Measurements from ENCODE around the gene CLSTN1. TPM values are rescaled to one million over a fixed set of nuclear protein-coding genes. Genes with fewer than 3 reads are reported as not detected.

Gene CLSTN1
- total and polyA plus RNA-seq, 2 of the 13 experiments (the other 11 are each of a cell fraction or from before 2014, with no cell fraction given), result 19.7 to 29.8 TPM

DNA sequence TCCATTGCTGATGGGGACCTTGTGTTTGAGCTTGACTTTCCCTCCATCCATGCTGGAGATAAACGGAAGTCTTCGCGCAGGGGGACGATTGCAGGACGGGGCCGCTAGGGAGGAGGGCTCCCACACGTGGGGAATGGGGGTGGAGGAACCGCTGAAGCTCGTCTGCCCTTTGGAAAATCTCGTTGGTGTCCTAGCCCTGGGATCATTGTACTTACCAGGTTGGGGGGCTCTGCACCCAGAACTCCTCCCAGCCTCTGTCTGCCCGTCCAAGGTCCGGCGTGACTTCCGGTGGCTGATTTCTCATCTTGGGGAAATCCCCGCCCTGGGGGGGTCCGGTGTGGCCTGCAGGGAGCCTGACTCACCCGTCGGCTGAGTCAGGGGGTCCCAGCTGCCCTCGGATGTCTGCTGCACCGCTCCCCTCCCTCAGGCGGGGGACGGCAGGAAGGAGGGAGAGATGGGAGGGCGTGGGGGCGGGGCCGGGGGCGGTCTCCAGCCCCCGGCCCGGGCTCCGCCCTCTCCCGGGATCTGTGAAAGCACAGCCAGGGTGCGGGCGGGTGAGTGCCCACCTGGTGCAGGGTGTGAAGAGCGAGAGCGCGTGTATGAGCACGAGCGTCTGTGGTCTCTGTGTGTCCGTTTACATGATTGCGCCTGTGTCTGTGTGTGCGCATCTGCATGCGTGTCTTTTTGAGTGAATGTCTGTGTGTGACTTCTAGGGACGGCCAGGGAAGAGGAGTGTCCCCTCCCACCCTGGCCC is 136.5 kb downstream of the CLSTN1 start (continued):
- TF ChIP-seq, protein P1, sequence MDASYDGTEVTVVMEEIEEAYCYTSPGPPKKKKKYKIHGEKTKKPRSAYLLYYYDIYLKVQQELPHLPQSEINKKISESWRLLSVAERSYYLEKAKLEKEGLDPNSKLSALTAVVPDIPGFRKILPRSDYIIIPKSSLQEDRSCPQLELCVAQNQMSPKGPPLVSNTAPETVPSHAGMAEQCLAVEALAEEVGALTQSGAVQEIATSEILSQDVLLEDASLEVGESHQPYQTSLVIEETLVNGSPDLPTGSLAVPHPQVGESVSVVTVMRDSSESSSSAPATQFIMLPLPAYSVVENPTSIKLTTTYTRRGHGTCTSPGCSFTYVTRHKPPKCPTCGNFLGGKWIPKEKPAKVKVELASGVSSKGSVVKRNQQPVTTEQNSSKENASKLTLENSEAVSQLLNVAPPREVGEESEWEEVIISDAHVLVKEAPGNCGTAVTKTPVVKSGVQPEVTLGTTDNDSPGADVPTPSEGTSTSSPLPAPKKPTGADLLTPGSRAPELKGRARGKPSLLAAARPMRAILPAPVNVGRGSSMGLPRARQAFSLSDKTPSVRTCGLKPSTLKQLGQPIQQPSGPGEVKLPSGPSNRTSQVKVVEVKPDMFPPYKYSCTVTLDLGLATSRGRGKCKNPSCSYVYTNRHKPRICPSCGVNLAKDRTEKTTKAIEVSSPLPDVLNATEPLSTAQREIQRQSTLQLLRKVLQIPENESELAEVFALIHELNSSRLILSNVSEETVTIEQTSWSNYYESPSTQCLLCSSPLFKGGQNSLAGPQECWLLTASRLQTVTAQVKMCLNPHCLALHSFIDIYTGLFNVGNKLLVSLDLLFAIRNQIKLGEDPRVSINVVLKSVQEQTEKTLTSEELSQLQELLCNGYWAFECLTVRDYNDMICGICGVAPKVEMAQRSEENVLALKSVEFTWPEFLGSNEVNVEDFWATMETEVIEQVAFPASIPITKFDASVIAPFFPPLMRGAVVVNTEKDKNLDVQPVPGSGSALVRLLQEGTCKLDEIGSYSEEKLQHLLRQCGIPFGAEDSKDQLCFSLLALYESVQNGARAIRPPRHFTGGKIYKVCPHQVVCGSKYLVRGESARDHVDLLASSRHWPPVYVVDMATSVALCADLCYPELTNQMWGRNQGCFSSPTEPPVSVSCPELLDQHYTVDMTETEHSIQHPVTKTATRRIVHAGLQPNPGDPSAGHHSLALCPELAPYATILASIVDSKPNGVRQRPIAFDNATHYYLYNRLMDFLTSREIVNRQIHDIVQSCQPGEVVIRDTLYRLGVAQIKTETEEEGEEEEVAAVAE (CRISPR knock-in tag; IDR thresholded peaks at IDR 0.05; ENCODE audit: borderline replicate concordance), result no peak
- no peak for TF ChIP-seq ZNF792 (CRISPR knock-in tag; IDR thresholded peaks at IDR 0.05)
- TF ChIP-seq EZH2 (conservative IDR thresholded peaks at IDR 0.05; ENCODE audit: low read depth, low read length), result no peak
- no peak for TF ChIP-seq PAX8 (CRISPR knock-in tag; IDR thresholded peaks at IDR 0.05; ENCODE audit: borderline replicate concordance)
- TF ChIP-seq, protein P2, sequence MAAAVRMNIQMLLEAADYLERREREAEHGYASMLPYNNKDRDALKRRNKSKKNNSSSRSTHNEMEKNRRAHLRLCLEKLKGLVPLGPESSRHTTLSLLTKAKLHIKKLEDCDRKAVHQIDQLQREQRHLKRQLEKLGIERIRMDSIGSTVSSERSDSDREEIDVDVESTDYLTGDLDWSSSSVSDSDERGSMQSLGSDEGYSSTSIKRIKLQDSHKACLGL (CRISPR knock-in tag; IDR thresholded peaks at IDR 0.05), result no peak; the same call in 1 of the 2 replicates
- no peak for TF ChIP-seq HDAC2 (CRISPR knock-in tag; IDR thresholded peaks at IDR 0.05)
- TF ChIP-seq, protein P3, sequence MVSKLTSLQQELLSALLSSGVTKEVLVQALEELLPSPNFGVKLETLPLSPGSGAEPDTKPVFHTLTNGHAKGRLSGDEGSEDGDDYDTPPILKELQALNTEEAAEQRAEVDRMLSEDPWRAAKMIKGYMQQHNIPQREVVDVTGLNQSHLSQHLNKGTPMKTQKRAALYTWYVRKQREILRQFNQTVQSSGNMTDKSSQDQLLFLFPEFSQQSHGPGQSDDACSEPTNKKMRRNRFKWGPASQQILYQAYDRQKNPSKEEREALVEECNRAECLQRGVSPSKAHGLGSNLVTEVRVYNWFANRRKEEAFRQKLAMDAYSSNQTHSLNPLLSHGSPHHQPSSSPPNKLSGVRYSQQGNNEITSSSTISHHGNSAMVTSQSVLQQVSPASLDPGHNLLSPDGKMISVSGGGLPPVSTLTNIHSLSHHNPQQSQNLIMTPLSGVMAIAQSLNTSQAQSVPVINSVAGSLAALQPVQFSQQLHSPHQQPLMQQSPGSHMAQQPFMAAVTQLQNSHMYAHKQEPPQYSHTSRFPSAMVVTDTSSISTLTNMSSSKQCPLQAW (CRISPR knock-in tag; IDR thresholded peaks at IDR 0.05), result no peak
- TF ChIP-seq ZNF205 (CRISPR knock-in tag; IDR thresholded peaks at IDR 0.05), result 0 out of 2 replicates have a peak, but pooled peaks have one; percentile 18
- no peak for TF ChIP-seq MTF1 (CRISPR knock-in tag; IDR thresholded peaks at IDR 0.05)
- TF ChIP-seq ZNF891 (CRISPR knock-in tag; IDR thresholded peaks at IDR 0.05), result peak; percentile 35; the same call in 1 of the 2 replicates
- no peak for TF ChIP-seq ZNF10 (CRISPR knock-in tag; IDR thresholded peaks at IDR 0.05; ENCODE audit: borderline replicate concordance, low read depth)
- 0 out of 2 replicates have a peak, but pooled peaks have one; percentile 11 for TF ChIP-seq HNRNPL (IDR thresholded peaks at IDR 0.05; ENCODE audit: low read depth, low read length)
- no peak for TF ChIP-seq REPIN1 (CRISPR knock-in tag; IDR thresholded peaks at IDR 0.05; ENCODE audit: borderline replicate concordance, low read depth)
- TF ChIP-seq ASH2L (IDR thresholded peaks at IDR 0.05; ENCODE audit: insufficient read length, low read depth, low read length), result peak; percentile 45
- TF ChIP-seq, protein P4, sequence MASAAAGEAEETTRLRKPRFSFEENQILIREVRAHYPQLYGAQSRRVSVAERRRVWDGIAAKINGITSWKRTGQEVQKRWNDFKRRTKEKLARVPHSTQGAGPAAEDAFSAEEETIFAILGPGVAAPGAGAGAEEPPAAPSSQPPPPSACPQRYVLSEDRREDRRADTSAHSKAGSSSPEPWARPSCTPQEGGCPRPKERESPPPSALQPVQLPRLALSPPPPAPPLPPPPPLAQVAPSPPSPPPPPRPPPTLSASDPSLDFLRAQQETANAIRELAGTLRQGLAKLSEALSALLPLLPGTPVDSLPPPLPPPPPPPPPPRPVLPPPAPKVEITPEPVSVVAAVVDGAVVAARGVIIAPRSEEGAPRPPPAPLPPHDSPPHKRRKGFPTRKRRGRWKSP (CRISPR knock-in tag; IDR thresholded peaks at IDR 0.05), result no peak
- TF ChIP-seq HDAC6 (IDR thresholded peaks at IDR 0.05; ENCODE audit: low read depth, low read length), result no peak
- no peak for TF ChIP-seq ZNF552 (CRISPR knock-in tag; IDR thresholded peaks at IDR 0.05; ENCODE audit: borderline replicate concordance)
- TF ChIP-seq, protein P5, sequence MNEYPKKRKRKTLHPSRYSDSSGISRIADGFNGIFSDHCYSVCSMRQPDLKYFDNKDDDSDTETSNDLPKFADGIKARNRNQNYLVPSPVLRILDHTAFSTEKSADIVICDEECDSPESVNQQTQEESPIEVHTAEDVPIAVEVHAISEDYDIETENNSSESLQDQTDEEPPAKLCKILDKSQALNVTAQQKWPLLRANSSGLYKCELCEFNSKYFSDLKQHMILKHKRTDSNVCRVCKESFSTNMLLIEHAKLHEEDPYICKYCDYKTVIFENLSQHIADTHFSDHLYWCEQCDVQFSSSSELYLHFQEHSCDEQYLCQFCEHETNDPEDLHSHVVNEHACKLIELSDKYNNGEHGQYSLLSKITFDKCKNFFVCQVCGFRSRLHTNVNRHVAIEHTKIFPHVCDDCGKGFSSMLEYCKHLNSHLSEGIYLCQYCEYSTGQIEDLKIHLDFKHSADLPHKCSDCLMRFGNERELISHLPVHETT (CRISPR knock-in tag; conservative IDR thresholded peaks at IDR 0.05), result no peak
- no peak for TF ChIP-seq ZNF24 (IDR thresholded peaks at IDR 0.05)
- TF ChIP-seq MTF2 (CRISPR knock-in tag; IDR thresholded peaks at IDR 0.05; ENCODE audit: borderline replicate concordance), result no peak
- TF ChIP-seq BORCS8-MEF2B (CRISPR knock-in tag; IDR thresholded peaks at IDR 0.05), result no peak
- peak; percentile 52; the same call in 1 of the 2 replicates for TF ChIP-seq DMAP1 (CRISPR knock-in tag; IDR thresholded peaks at IDR 0.05)

Data from HepG2 (cell line).